Osteocyte (in vitro differentiated cells): ENCODE data around the gene ATG13. TPM values are rescaled to one million over a fixed set of nuclear protein-coding genes. Genes with fewer than 3 reads are reported as not detected.
"Not testable (repeated sequence)": the region's sequence is repeated elsewhere in the genome, so short reads cannot be mapped to it uniquely, and the experiment has no call there.

Experiments used
- DNase-seq: peaks from one replicate; pipeline ENCODE4 v3.0.0; 2021; ENCODE audit warnings: mixed read lengths; ENCODE audit not compliant: unreplicated experiment; ENCODE audit errors: extremely low spot score
- H3K27ac Mint-ChIP-seq: one replicate; pipeline ENCODE4 v1.8.0; 2021; ENCODE audit warnings: mild to moderate bottlenecking, mixed read lengths; ENCODE audit not compliant: unreplicated experiment
- H3K27me3 Mint-ChIP-seq: one replicate; pipeline ENCODE4 v1.8.0; 2021; ENCODE audit warnings: mixed read lengths; ENCODE audit not compliant: unreplicated experiment
- H3K36me3 Mint-ChIP-seq: one replicate; pipeline ENCODE4 v1.8.0; 2021; ENCODE audit warnings: mixed read lengths; ENCODE audit not compliant: unreplicated experiment
- H3K4me1 Mint-ChIP-seq: one replicate; pipeline ENCODE4 v1.8.0; 2021; ENCODE audit warnings: mixed read lengths; ENCODE audit not compliant: unreplicated experiment
- H3K4me3 Mint-ChIP-seq: one replicate; pipeline ENCODE4 v1.8.0; 2021; ENCODE audit warnings: mild to moderate bottlenecking, moderate library complexity, mixed read lengths; ENCODE audit not compliant: unreplicated experiment
- H3K9me3 Mint-ChIP-seq: one replicate; pipeline ENCODE4 v1.8.0; 2021; ENCODE audit warnings: mixed read lengths; ENCODE audit not compliant: unreplicated experiment
- CTCF ChIP-seq: fragments of 200-600 bp; sonication (generic); IDR thresholded peaks from 2 replicates; pipeline ENCODE4 v1.5.0; 2021; ENCODE audit warnings: antibody characterized with exemption, mild to moderate bottlenecking, moderate library complexity
- long read RNA-seq: library from polyadenylated mRNA; unstranded; transcript quantifications from one replicate; pipeline ENCODE4 v2.0.0, GENCODE V29; 2021
- total RNA-seq: library from RNA; stranded (reverse); gene quantifications from 2 replicates; pipeline ENCODE4 v1.2.1, GENCODE V29; 2021

The ATG13 gene
- 87.2 and 88.6 TPM in 2 replicates for total RNA-seq
- long read RNA-seq, full-length matches to known transcripts = 42 of 148 reads
- long read RNA-seq, partial matches to known transcripts = 37 of 148 reads
- long read RNA-seq, other reads (novel, unspliced or antisense) = 69 of 148 reads

GRCh38 chr11:46617134-46617971 is at the start of gene ATG13, which contains the start of gene HARBI1:
Gene ATG13 (plus strand): TSS chr11:46617553. CDS start chr11:46644292, 26,739 bp downstream.
Gene HARBI1 (minus strand): TSS chr11:46617227. CDS start chr11:46616237, 990 bp downstream.
- Mint-ChIP-seq H3K27ac (peak within 1 kb of the TSS; percentile 99), H3K36me3 (peaks cover 6% of the 10 kb centered on the region), H3K27me3 (no peaks in the 10 kb centered on the region), H3K9me3 (no peaks in the 10 kb centered on the region), H3K4me3 (peak within 1 kb of the TSS; percentile 90), H3K4me1 (peaks cover 34% of the 10 kb centered on the region)
- peak; percentile 96 for DNase-seq
- peak; percentile 85 for TF ChIP-seq CTCF

GRCh38 chr11:46570790-46571398 is 46.5 kb upstream of the ATG13 start:
- H3K9me3 Mint-ChIP-seq = peaks cover 4% of the 10 kb centered on the region

GRCh38 chr11:46574656-46575055 is 42.7 kb upstream of the ATG13 start:
- Mint-ChIP-seq H3K36me3 (no peaks in the 10 kb centered on the region), H3K4me3 (no peak overlapping the region), H3K27ac (no peak overlapping the region), H3K27me3 (no peaks in the 10 kb centered on the region), H3K4me1 (peaks cover 4% of the 10 kb centered on the region), H3K9me3 (peaks cover 4% of the 10 kb centered on the region)
- no peak for TF ChIP-seq CTCF
- no peak for DNase-seq

More at GRCh38 chr11:46570790-46571398, 46.5 kb upstream of the ATG13 start:
- DNase-seq = no peak
- Mint-ChIP-seq H3K27ac (no peak overlapping the region), H3K27me3 (no peaks in the 10 kb centered on the region), H3K4me3 (no peak overlapping the region), H3K4me1 (peaks cover 4% of the 10 kb centered on the region), H3K36me3 (no peaks in the 10 kb centered on the region)
- TF ChIP-seq CTCF = no peak

GRCh38 chr11:46577058-46577457 is 40.3 kb upstream of the ATG13 start:
- TF ChIP-seq CTCF = no peak
- H3K36me3 Mint-ChIP-seq = peaks cover under 1% of the 10 kb centered on the region
- H3K27me3 Mint-ChIP-seq = no peaks in the 10 kb centered on the region
- H3K4me1 Mint-ChIP-seq = no peaks in the 10 kb centered on the region
- H3K4me3 Mint-ChIP-seq = no peak overlapping the region
- no peak overlapping the region for H3K27ac Mint-ChIP-seq
- DNase-seq = no peak
- H3K9me3 Mint-ChIP-seq = peaks cover 4% of the 10 kb centered on the region

- TF ChIP-seq CTCF = no peak
- no peaks in the 10 kb centered on the region for H3K27me3 Mint-ChIP-seq
- H3K9me3 Mint-ChIP-seq = no peaks in the 10 kb centered on the region
- DNase-seq = no peak
- peaks cover 6% of the 10 kb centered on the region for H3K36me3 Mint-ChIP-seq
- no peak overlapping the region for H3K4me3 Mint-ChIP-seq
- no peak overlapping the region for H3K27ac Mint-ChIP-seq
- no peaks in the 10 kb centered on the region for H3K4me1 Mint-ChIP-seq
These were observed 34.8 kb upstream of the ATG13 start for GRCh38 chr11:46582588-46582987.

- H3K9me3 Mint-ChIP-seq, DNase-seq, H3K4me3 Mint-ChIP-seq, H3K4me1 Mint-ChIP-seq, H3K36me3 Mint-ChIP-seq, H3K27ac Mint-ChIP-seq, H3K27me3 Mint-ChIP-seq: not testable (repeated sequence)
These were observed 33.8 kb upstream of the ATG13 start for GRCh38 chr11:46583513-46583912.
